Thoracic aorta (tissue), 2 donors: ENCODE data around the gene HIGD1C. TPM values are rescaled to one million over a fixed set of nuclear protein-coding genes. Genes with fewer than 3 reads are reported as not detected.
"Not testable (repeated sequence)": the region's sequence is repeated elsewhere in the genome, so short reads cannot be mapped to it uniquely, and the experiment has no call there.

Source experiments
- ATAC-seq: fragments of 150-250 bp; one replicate; pipeline ENCODE4 v1.8.0; 2017; ENCODE audit warnings: low read depth; ENCODE audit not compliant: insufficient number of reproducible peaks, low FRiP score
- DNase-seq: peaks from one replicate; pipeline ENCODE4 v3.0.0-alpha.2; 2020; ENCODE audit warnings: low spot score
- H3K27ac ChIP-seq, 2 donors: fragments of 200-600 bp; sonication (generic); 1 replicate in 1 of 2; 2 replicates in 1 of 2; pipeline ENCODE4 v1.5.1; 2016; ENCODE audit warnings: mild to moderate bottlenecking in 2 of 2, moderate library complexity in 2 of 2
- H3K27me3 ChIP-seq: fragments of 200-600 bp; sonication (generic); replicated peaks from 2 replicates; pipeline ENCODE4 v1.6.0; 2016; ENCODE audit warnings: mild to moderate bottlenecking; ENCODE audit not compliant: insufficient read depth
- H3K36me3 ChIP-seq: fragments of 200-600 bp; sonication (generic); one replicate; pipeline ENCODE4 v1.5.1; 2016
- H3K4me1 ChIP-seq, 2 donors: fragments of 200-600 bp; sonication (generic); 1 replicate in 1 of 2; 2 replicates in 1 of 2; pipeline versions ENCODE4 v1.5.1 to v1.6.0; 2016; ENCODE audit warnings: low read depth in 2 of 2, mild to moderate bottlenecking in 1 of 2; ENCODE audit not compliant: control insufficient read depth in 1 of 2
- H3K4me3 ChIP-seq: fragments of 200-600 bp; sonication (generic); 2 replicates; pipeline ENCODE4 v1.5.1; 2016; ENCODE audit warnings: mild to moderate bottlenecking
- H3K9me3 ChIP-seq: fragments of 200-600 bp; sonication (generic); 2 replicates; pipeline ENCODE4 v1.5.1; 2016
- CTCF ChIP-seq: fragments of 200-600 bp; sonication (generic); IDR thresholded peaks from one replicate; pipeline ENCODE4 v1.5.1; 2019; ENCODE audit warnings: antibody characterized with exemption
- total RNA-seq, 2 donors: library from RNA; depleted of rRNA; stranded (reverse); fragments of >200 nt; gene quantifications; one replicate each; pipeline versions ENCODE4 v1.1.0 to v1.2.3, GENCODE V29; 2016

The HIGD1C gene
- total RNA-seq, 2 donors from 2014 or later, result not detected

GRCh38 chr12:51009056-51009440 lies 56.7 kb downstream of the HIGD1C start:
- ATAC-seq (peak; percentile 9), DNase-seq (no peak)
- Histone ChIP-seq H3K4me3 (peak overlapping the region; percentile 49), H3K27me3 (no peaks in the 10 kb centered on the region), H3K27ac (peak overlapping the region; percentile 30 to 60), H3K4me1 (peaks cover 26 to 34% of the 10 kb centered on the region in 2 donors), H3K36me3 (peaks cover 13% of the 10 kb centered on the region), H3K9me3 (no peaks in the 10 kb centered on the region)
- TF ChIP-seq CTCF, result no peak

- ATAC-seq (no peak), DNase-seq (no peak)
- Histone ChIP-seq H3K27me3 (no peaks in the 10 kb centered on the region), H3K4me3 (no peak overlapping the region), H3K9me3 (no peaks in the 10 kb centered on the region), H3K36me3 (no peaks in the 10 kb centered on the region), H3K4me1 (peaks cover 25 to 31% of the 10 kb centered on the region in 2 donors), H3K27ac (no peak overlapping the region)
- TF ChIP-seq CTCF, result no peak
Observed at GRCh38 chr12:51011955-51012354, 59.6 kb downstream of the HIGD1C start.

- Histone ChIP-seq H3K4me3 (no peak overlapping the region), H3K9me3 (no peaks in the 10 kb centered on the region), H3K27ac (no peak overlapping the region), H3K27me3 (no peaks in the 10 kb centered on the region), H3K4me1 (peaks cover 25 to 31% of the 10 kb centered on the region in 2 donors), H3K36me3 (no peaks in the 10 kb centered on the region)
- TF ChIP-seq CTCF, result no peak
- DNase-seq, result no peak
- no peak for ATAC-seq
Observed at GRCh38 chr12:51012570-51013236, 60.4 kb downstream of the HIGD1C start.

- H3K36me3 ChIP-seq, result no peaks in the 10 kb centered on the region
- DNase-seq, result no peak
- H3K27me3 ChIP-seq, result no peaks in the 10 kb centered on the region
- no peaks in the 10 kb centered on the region for H3K9me3 ChIP-seq
- no peak overlapping the region for H3K4me3 ChIP-seq
- H3K27ac ChIP-seq, result no peak overlapping the region
- peaks cover 27 to 31% of the 10 kb centered on the region in 2 donors for H3K4me1 ChIP-seq
- TF ChIP-seq CTCF, result no peak
- no peak for ATAC-seq
Observed at GRCh38 chr12:51013441-51013840, 61.1 kb downstream of the HIGD1C start.

GRCh38 chr12:51014467-51014866 lies 62.1 kb downstream of the HIGD1C start:
- not testable (repeated sequence) for DNase-seq, H3K9me3 ChIP-seq, H3K4me3 ChIP-seq, H3K27me3 ChIP-seq, H3K27ac ChIP-seq, H3K36me3 ChIP-seq, ATAC-seq
- H3K4me1 ChIP-seq, result peaks cover 22 to 24% of the 10 kb centered on the region in 2 donors

GRCh38 chr12:51017452-51017851 lies 65.1 kb downstream of the HIGD1C start:
- TF ChIP-seq CTCF, result no peak
- H3K27me3 ChIP-seq, result no peaks in the 10 kb centered on the region
- no peak for ATAC-seq

More at GRCh38 chr12:51017452-51017851, 65.1 kb downstream of the HIGD1C start:
- no peaks in the 10 kb centered on the region for H3K36me3 ChIP-seq
- DNase-seq, result no peak
- H3K27ac ChIP-seq, result no peak overlapping the region
- no peak overlapping the region for H3K4me3 ChIP-seq
- no peaks in the 10 kb centered on the region for H3K9me3 ChIP-seq
- H3K4me1 ChIP-seq, result peaks cover 17 to 33% of the 10 kb centered on the region in 2 donors
